Mammary epithelial cell (primary cell): ENCODE data around the gene ENOX1.

Experiments used
- CTCF ChIP-seq, 2 donors: IDR thresholded peaks in 1 of 2; conservative IDR thresholded peaks in 1 of 2; 2 replicates each; pipeline ENCODE4 v1.5.1; 2011 to 2012; ENCODE audit warnings: inconsistent platforms in 2 of 2, low read length in 2 of 2, mild to moderate bottlenecking in 2 of 2, control low read depth in 1 of 2, low read depth in 1 of 2; ENCODE audit not compliant: insufficient read depth in 1 of 2; ENCODE audit errors: extremely low read depth in 1 of 2
- EZH2 ChIP-seq: IDR thresholded peaks from 2 replicates; pipeline ENCODE4 v1.6.1; 2012; ENCODE audit warnings: low read length, inconsistent platforms, borderline replicate concordance

- TF ChIP-seq EZH2 (no peak), CTCF (conservative IDR thresholded peaks at IDR 0.05 in 1 of 2, IDR thresholded peaks at IDR 0.05 in 1 of 2; ENCODE audit: extremely low read depth in 1 of 2, insufficient read depth in 1 of 2, low read depth in 1 of 2, low read length in 2 of 2) (no peak)
Measured at GRCh38 chr13:43780666-43781065, 6.1 kb downstream of the ENOX1 start.
